Spleen (tissue), 11 donors: ENCODE results near the gene TMEM163. TPM values are rescaled to one million over a fixed set of nuclear protein-coding genes. Genes with fewer than 3 reads are reported as not detected.

Experiments used
- DNase-seq: peaks from one replicate; pipeline ENCODE4 v3.0.0-alpha.2; 2020
- H3K27ac ChIP-seq, 8 donors: fragments of 200-600 bp; sonication (generic) in 7 of 8; 1 replicate in 4 of 8; 2 replicates in 4 of 8; pipeline versions ENCODE4 v1.5.0 to v1.8.0; 2016 to 2021; ENCODE audit warnings: inconsistent platforms in 4 of 8, mild to moderate bottlenecking in 4 of 8, moderate library complexity in 1 of 8
- H3K27me3 ChIP-seq, 7 donors: fragments of 200-600 bp; sonication (generic) in 6 of 7; replicated peaks in 1 of 7; 1 replicate in 4 of 7; 2 replicates in 3 of 7; pipeline versions ENCODE4 v1.5.0 to v1.8.0; 2016 to 2021; ENCODE audit warnings: inconsistent platforms in 3 of 7, mild to moderate bottlenecking in 1 of 7
- H3K36me3 ChIP-seq, 6 donors: fragments of 200-600 bp; sonication (generic) in 5 of 6; 1 replicate in 4 of 6; 2 replicates in 2 of 6; pipeline versions ENCODE4 v1.5.0 to v1.8.0; 2016 to 2021; ENCODE audit warnings: inconsistent platforms in 2 of 6
- H3K4me1 ChIP-seq, 6 donors: fragments of 200-600 bp; sonication (generic) in 5 of 6; 1 replicate in 3 of 6; 2 replicates in 3 of 6; pipeline versions ENCODE4 v1.5.0 to v1.8.0; 2016 to 2021; ENCODE audit warnings: inconsistent platforms in 3 of 6
- H3K4me3 ChIP-seq, 8 donors: fragments of 200-600 bp; sonication (generic) in 7 of 8; 1 replicate in 4 of 8; 2 replicates in 4 of 8; pipeline versions ENCODE4 v1.5.0 to v1.8.0; 2016 to 2021; ENCODE audit warnings: inconsistent platforms in 4 of 8, mild to moderate bottlenecking in 4 of 8, moderate library complexity in 2 of 8
- H3K9me3 ChIP-seq, 8 donors: fragments of 200-600 bp; sonication (generic) in 7 of 8; 1 replicate in 4 of 8; 2 replicates in 4 of 8; pipeline versions ENCODE4 v1.5.0 to v1.8.0; 2016 to 2021; ENCODE audit warnings: inconsistent platforms in 4 of 8
- CTCF ChIP-seq, 11 experiments: fragments of 200-600 bp in 7 of 11; fragments of 450-650 bp in 4 of 11; sonication (generic) in 4 of 11; IDR thresholded peaks in 8 of 11; conservative IDR thresholded peaks in 3 of 11; 1 replicate in 7 of 11; 2 replicates in 4 of 11; pipeline versions ENCODE4 v1.4.0 to v1.8.0; 2016 to 2021; ENCODE audit warnings: antibody characterized with exemption in 11 of 11, inconsistent platforms in 4 of 11, mild to moderate bottlenecking in 1 of 11
- POLR2A ChIP-seq, 3 donors: fragments of 450-650 bp; IDR thresholded peaks; one replicate each; pipeline ENCODE4 v1.5.1; 2017; ENCODE audit warnings: antibody characterized with exemption in 3 of 3, mild to moderate bottlenecking in 1 of 3
- POLR2AphosphoS5 ChIP-seq, 3 donors: sonication (generic); formaldehyde crosslinking; IDR thresholded peaks; one replicate each; pipeline ENCODE4 v1.5.1; 2017; ENCODE audit warnings: antibody characterized with exemption in 3 of 3
- WGBS, 5 donors: extraction: QIAGEN DNeasy Blood & Tissue Kit in 3 of 5; methylation state at CpG; one replicate each; pipeline versions ENCODE4 v1.1.5 to v1.1.7; 2013 to 2018; 5-methylcytosine and 5-hydroxymethylcytosine counted together
- intact Hi-C: fragments of 100-400 bp; cut with DNase I; formaldehyde crosslinking; loops from one replicate; pipeline ENCODE4 v1.15.0; 2023; ENCODE audit warnings: low total_unique reads
- polyA plus RNA-seq, 3 donors: library from polyadenylated mRNA; stranded (reverse); fragments of 200-250 nt; gene quantifications; one replicate each; pipeline ENCODE4 v1.2.1, GENCODE V29; 2013
- total RNA-seq, 7 donors: library from RNA; depleted of rRNA in 3 of 7; stranded (reverse); fragments of >200 nt in 3 of 7; fragmentation: NEBNext Ultra II Directional in 4 of 7; extraction: Animal tissue kit (Norgen Biotek cat#: 25700) in 4 of 7; gene quantifications; one replicate each; pipeline versions ENCODE4 v1.1.0 to v1.2.1, GENCODE V29; 2016 to 2021
- donor health status: healthy with polysubstance abuse.
- donor health status: DM: no; HTN: no; CAD: no; lungs with moderate emphysema.
- donor health status: DM: no; HTN: no; CAD: no.
- donor health status: Bipolar disorder and iron deficiency.
- donor health status: healthy.
- donor health status: DM: no; HTN: no; CAD: no.
- donor health status: DM: yes; HTN: yes; CAD: no.

The TMEM163 gene
- total and polyA plus RNA-seq, 10 donors: 2.4 to 12.5 (median 3.7) TPM

- intact Hi-C loops: no loop called here
- Histone ChIP-seq H3K9me3 (no peaks in the 10 kb centered on the region), H3K4me1 (peaks cover 3 to 44% (median 18%) of the 10 kb centered on the region in 6 donors), H3K27me3 (no peaks in the 10 kb centered on the region), H3K36me3 (no peaks in the 10 kb centered on the region), H3K4me3 (no peak overlapping the region), H3K27ac (no peak overlapping the region)
- no peak for DNase-seq
- WGBS, 5 donors: 68 to 87% (median 76%) methylated on average over 20 of the region's 20 CpGs
- no peak for TF ChIP-seq CTCF (IDR thresholded peaks at IDR 0.05 in 8 of 11, conservative IDR thresholded peaks at IDR 0.05 in 3 of 11)
- TF ChIP-seq POLR2AphosphoS5 (IDR thresholded peaks at IDR 0.05): no peak
- TF ChIP-seq POLR2A (IDR thresholded peaks at IDR 0.05): no peak
Observed at GRCh38 chr2:134677856-134678756, 40.7 kb downstream of the TMEM163 start.

- no peak overlapping the region for H3K27ac ChIP-seq
- H3K4me1 ChIP-seq: peaks cover 3 to 44% (median 18%) of the 10 kb centered on the region in 6 donors
- no peaks in the 10 kb centered on the region for H3K36me3 ChIP-seq
- no peaks in the 10 kb centered on the region for H3K27me3 ChIP-seq
- TF ChIP-seq POLR2A (IDR thresholded peaks at IDR 0.05) (no peak), CTCF (IDR thresholded peaks at IDR 0.05 in 8 of 11, conservative IDR thresholded peaks at IDR 0.05 in 3 of 11) (no peak), POLR2AphosphoS5 (IDR thresholded peaks at IDR 0.05) (no peak)
- no peak overlapping the region for H3K4me3 ChIP-seq
- WGBS, 5 donors: 33 to 54% (median 45%) methylated on average over 12 of the region's 12 CpGs
- no peaks in the 10 kb centered on the region for H3K9me3 ChIP-seq
- DNase-seq: no peak
- intact Hi-C loops: no loop called here
Observed at GRCh38 chr2:134676960-134677359, 41.8 kb downstream of the TMEM163 start.

GRCh38 chr2:134675314-134675713 lies 43.5 kb downstream of the TMEM163 start:
- Histone ChIP-seq H3K9me3 (no peaks in the 10 kb centered on the region), H3K27ac (no peak overlapping the region), H3K4me1 (peaks cover 8 to 57% (median 28%) of the 10 kb centered on the region in 6 donors), H3K27me3 (no peaks in the 10 kb centered on the region), H3K36me3 (no peaks in the 10 kb centered on the region), H3K4me3 (no peak overlapping the region)
- intact Hi-C loops: no loop called here
- no peak for DNase-seq
- TF ChIP-seq CTCF (IDR thresholded peaks at IDR 0.05 in 8 of 11, conservative IDR thresholded peaks at IDR 0.05 in 3 of 11): no peak
- TF ChIP-seq POLR2A (IDR thresholded peaks at IDR 0.05): no peak
- no peak for TF ChIP-seq POLR2AphosphoS5 (IDR thresholded peaks at IDR 0.05)
- 68 to 88% (median 75%) methylated on average over 3 of the region's 3 CpGs for WGBS, 5 donors

GRCh38 chr2:134674687-134675086 lies 44.1 kb downstream of the TMEM163 start:
- Histone ChIP-seq H3K4me3 (no peak overlapping the region), H3K36me3 (no peaks in the 10 kb centered on the region), H3K27ac (no peak overlapping the region), H3K27me3 (no peaks in the 10 kb centered on the region), H3K9me3 (no peaks in the 10 kb centered on the region), H3K4me1 (peaks cover 8 to 57% (median 25%) of the 10 kb centered on the region in 6 donors)
- WGBS, 5 donors: 75 to 85% (median 79%) methylated on average over 4 of the region's 4 CpGs
- intact Hi-C loops: no loop called here
- no peak for TF ChIP-seq POLR2AphosphoS5 (IDR thresholded peaks at IDR 0.05)
- TF ChIP-seq CTCF (IDR thresholded peaks at IDR 0.05 in 8 of 11, conservative IDR thresholded peaks at IDR 0.05 in 3 of 11): no peak
- TF ChIP-seq POLR2A (IDR thresholded peaks at IDR 0.05): no peak
- DNase-seq: no peak
